Stimulated activated CD4-positive, alpha-beta T cell treated with anti-CD3 and anti-CD28 coated beads, Interleukin-2, amount 100 ng/mL, for 4 hours (primary cell): ENCODE measurements around the gene MTCL1.

ENCODE experiments used
- DNase-seq: peaks from one replicate; pipeline ENCODE4 v3.0.0-alpha.2; 2020; ENCODE audit warnings: low read depth

Gene MTCL1

GRCh38 chr18:8793445-8794155, 88.2 kb downstream of the MTCL1 start:
- DNase-seq, result no peak

DNA sequence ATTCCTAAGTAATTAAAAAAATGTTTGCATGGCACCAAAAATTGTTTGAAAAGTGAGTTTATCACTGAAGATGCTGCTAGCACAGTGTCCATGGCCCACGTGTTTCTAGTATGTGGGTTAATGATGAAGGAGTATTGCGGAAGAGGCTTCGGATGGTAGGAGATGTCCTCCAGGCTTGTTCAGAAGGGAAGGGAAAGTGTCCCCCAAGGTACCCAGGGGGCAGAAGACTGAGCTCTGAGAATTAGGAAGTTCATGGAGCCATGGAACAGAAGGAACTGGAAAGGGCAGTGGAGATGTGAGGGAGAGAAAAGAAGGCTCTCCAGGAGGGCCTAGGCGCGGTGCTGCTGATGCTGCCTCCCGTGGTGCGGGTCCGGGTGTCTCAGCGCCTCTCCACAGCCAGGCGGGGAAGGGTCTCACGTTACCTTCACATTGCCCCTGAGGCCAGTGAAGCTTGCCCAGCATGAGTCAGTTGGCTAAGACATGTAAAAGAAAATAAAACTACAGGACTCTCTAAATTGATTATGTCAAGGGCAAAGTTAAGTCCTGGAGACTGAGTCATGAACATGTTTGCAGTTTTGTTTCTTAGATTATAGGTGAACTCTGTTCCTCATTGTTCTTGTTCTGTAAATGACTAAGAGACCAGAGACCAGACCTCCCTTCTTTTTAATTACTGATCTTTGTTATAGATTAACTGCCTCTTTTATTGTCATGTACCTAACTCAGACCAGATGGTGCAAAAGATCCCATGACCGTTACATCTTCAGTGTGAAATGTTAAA, 89.0 kb downstream of the MTCL1 start:
- DNase-seq, result no peak

DNA sequence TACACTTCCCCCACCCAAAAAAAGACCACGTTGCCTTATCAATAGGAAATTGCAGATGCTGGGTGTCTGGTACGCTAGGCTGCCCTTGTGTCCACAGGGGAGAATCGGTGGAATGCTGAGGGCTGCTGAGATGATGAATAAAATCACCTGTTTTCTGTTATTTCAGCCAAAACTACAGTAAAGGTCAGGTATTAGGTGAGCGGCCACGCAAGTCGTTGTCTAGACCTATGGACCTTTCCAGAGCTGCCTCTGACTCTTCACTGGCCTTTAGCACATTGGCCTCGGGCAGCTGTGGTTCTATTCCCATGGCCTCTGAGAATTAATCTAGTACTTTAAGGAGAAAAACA, 89.6 kb downstream of the MTCL1 start:
- DNase-seq, result no peak

GRCh38 chr18:8795586-8796325, 90.4 kb downstream of the MTCL1 start:
- DNase-seq, result no peak

DNA sequence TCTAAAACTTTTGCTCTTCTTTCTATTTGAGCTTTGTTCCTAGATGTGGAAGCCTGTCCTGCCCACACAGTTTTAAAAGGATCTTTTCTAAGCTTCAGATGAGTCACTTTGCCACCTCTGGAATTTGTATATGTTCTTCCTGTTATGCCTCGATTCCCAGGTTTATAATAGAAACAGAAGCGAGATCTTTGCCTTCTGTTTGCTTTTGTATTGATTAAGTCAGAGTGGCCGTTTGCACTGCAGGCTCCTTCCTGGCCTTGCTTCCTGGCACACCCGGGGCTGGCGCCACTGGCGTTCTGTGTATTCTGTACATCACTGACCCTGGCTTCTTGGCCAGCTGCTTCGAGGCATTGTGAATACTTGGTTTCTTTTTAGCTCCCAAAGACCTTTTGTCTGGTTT, 91.8 kb downstream of the MTCL1 start:
- no peak for DNase-seq

DNA sequence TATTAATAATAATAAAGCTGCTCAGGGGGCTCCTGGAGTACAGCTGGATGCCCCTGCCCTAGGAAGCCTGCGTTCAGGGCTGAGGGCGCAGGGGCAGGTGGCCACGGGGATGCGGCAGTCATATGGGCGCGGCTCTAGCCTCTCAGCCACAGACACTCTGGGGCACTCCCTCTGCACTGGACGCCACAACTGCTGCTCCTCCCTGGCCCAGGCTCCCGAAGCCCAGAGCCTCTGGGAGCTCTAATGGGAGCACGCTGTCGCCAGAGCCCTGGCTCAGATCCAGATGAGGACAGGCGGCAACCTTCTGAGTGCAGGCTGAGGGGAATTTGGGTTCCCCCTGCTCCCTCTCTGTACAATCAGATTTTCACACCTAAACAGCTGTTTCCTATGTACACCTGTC, 93.6 kb downstream of the MTCL1 start:
- DNase-seq, result no peak

- DNase-seq, result no peak
Measured at GRCh38 chr18:8799596-8800441, 94.5 kb downstream of the MTCL1 start.

DNA sequence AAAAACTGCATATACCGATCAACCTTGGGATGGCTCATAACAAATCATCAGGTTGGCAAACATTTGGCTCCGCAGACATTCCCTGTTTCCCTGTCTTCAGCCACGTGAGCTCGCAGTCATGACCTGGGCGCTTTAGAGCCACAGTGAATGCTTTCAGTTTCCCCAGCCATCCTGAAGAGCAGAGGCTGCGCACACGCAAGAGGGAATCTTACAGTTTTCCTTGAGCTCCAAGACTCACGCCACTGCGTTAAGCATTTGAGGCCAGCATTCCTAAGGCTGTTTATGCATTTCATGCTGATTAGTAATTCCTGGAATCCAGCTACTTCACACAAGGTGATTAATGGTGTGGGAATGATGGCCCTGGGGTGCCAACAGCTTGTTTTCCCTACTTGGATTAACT, 95.1 kb downstream of the MTCL1 start:
- no peak for DNase-seq

DNA sequence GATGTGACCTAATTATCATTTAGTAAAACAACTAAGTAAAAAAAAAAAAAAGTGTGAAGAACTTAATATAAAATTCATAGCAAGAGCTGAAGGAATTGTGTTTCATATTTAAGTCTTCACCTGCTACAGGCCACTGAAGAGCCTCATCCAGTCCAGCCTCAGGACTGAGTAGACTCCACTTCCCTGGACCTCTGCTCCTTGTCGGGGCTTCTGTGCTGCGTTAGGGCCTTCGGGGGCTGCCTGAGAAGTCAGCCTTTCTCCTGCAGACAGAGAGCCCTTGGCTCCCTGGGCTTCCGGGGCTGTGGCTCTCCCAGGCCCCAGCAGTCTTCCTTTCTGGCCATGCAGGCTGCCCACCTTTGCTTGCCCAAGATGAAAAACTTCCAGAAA, 95.5 kb downstream of the MTCL1 start:
- no peak for DNase-seq

- DNase-seq, result no peak
Measured at GRCh38 chr18:8801263-8801901, 96.0 kb downstream of the MTCL1 start.

DNA sequence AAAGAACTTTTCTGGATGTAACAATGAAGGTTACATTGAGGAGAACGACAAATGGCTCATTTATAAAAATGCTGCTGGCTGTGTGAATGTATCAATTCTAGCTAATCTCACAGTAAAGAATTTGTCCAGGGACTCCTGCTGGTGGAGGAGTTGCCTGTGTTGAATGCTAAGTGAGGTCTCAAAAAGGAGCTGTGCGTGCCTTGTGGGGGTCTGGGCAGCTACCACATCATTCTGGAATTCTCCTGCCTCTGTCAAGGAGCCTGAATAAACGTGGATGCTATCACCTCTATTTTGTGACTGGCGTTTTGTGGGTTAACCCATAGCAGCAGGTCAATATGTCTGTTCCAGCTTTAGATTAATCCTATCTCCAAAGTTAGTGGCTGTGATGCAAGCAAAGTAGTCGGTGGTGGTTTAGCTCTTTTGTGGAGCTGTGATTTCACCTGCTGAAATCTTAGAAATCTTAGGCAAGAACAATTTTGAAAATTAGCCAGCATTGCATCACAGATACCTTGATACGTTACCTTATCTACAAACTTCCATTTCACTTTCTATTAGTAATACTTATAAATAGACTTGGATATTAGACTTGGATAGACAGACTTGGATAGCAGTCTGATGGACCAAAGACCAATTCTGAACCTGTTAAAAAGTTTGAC, 96.8 kb downstream of the MTCL1 start:
- no peak for DNase-seq

GRCh38 chr18:8803063-8803795, 97.9 kb downstream of the MTCL1 start:
- DNase-seq, result no peak

GRCh38 chr18:8803957-8804356, 98.6 kb downstream of the MTCL1 start:
- no peak for DNase-seq

- no peak for DNase-seq
Measured at GRCh38 chr18:8805552-8805951, 100.2 kb downstream of the MTCL1 start.

DNA sequence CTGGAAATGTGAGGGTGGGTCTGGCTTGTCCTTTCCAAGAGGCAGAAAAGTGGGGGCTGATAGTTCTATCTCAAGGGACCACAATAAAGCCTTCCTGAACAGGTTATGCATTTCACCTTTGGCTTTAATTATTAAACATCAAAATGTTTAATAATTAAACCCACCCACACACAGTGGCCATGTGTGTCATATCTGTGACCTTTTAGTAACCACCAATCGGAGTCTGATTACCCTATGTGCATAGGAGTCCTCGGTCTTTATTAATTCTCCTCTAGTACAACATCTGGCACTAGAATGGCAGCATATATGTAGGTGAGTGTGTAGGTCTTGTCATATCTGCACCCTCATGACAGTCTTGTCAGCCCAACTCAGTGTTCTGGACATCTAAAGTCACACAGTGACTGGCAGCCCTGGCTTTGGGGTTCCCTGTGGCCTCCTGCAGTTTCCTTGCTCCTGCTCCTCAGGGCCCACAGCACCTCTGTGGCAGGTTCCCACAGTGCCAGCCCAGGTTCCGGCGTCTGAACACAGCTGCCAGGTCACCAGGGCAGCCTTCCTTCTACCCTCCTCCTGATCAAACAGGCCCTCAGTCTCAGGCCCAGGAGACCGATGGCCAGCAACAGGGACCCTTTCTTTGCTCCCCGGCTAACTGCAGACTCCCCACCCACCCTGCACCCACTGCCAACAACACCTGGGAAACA, 100.9 kb downstream of the MTCL1 start:
- no peak for DNase-seq

- no peak for DNase-seq
Measured at GRCh38 chr18:8806798-8807487, 101.6 kb downstream of the MTCL1 start.

GRCh38 chr18:8807488-8807805, 102.1 kb downstream of the MTCL1 start:
- no peak for DNase-seq

DNA sequence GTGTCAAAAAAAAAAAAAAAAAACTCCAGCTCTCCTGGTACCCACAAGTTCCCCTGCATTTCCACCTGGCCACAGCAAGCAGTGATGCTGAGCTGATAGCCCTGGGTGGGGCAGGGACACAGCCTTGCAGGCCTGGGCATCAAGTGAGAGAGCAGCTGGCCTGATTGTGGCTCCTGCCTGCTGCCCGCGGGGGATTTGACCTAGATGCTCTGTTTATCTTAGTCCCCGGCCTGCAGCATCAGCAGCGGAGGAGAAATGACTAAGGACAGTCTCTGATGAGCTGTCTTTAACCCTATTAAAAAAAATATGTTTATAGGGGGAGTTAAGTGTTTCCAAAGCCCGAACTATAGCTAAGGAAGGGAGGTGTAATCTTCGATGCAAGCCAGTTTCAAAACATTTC, 102.6 kb downstream of the MTCL1 start:
- DNase-seq, result no peak

GRCh38 chr18:8809514-8809913, 104.2 kb downstream of the MTCL1 start:
- DNase-seq, result no peak
